Spleen (tissue), 11 donors: ENCODE results near the gene OSTF1. TPM values are rescaled to one million over a fixed set of nuclear protein-coding genes. Genes with fewer than 3 reads are reported as not detected.
A peak's percentile ranks its signal among the peaks of the same experiment; 100 is the strongest.

Source experiments
- DNase-seq: peaks from one replicate; pipeline ENCODE4 v3.0.0-alpha.2; 2020
- H3K27ac ChIP-seq, 8 donors: fragments of 200-600 bp; sonication (generic) in 7 of 8; 1 replicate in 4 of 8; 2 replicates in 4 of 8; pipeline versions ENCODE4 v1.5.0 to v1.8.0; 2016 to 2021; ENCODE audit warnings: inconsistent platforms in 4 of 8, mild to moderate bottlenecking in 4 of 8, moderate library complexity in 1 of 8
- H3K27me3 ChIP-seq, 7 donors: fragments of 200-600 bp; sonication (generic) in 6 of 7; replicated peaks in 1 of 7; 1 replicate in 4 of 7; 2 replicates in 3 of 7; pipeline versions ENCODE4 v1.5.0 to v1.8.0; 2016 to 2021; ENCODE audit warnings: inconsistent platforms in 3 of 7, mild to moderate bottlenecking in 1 of 7
- H3K36me3 ChIP-seq, 6 donors: fragments of 200-600 bp; sonication (generic) in 5 of 6; 1 replicate in 4 of 6; 2 replicates in 2 of 6; pipeline versions ENCODE4 v1.5.0 to v1.8.0; 2016 to 2021; ENCODE audit warnings: inconsistent platforms in 2 of 6
- H3K4me1 ChIP-seq, 6 donors: fragments of 200-600 bp; sonication (generic) in 5 of 6; 1 replicate in 3 of 6; 2 replicates in 3 of 6; pipeline versions ENCODE4 v1.5.0 to v1.8.0; 2016 to 2021; ENCODE audit warnings: inconsistent platforms in 3 of 6
- H3K4me3 ChIP-seq, 8 donors: fragments of 200-600 bp; sonication (generic) in 7 of 8; 1 replicate in 4 of 8; 2 replicates in 4 of 8; pipeline versions ENCODE4 v1.5.0 to v1.8.0; 2016 to 2021; ENCODE audit warnings: inconsistent platforms in 4 of 8, mild to moderate bottlenecking in 4 of 8, moderate library complexity in 2 of 8
- H3K9me3 ChIP-seq, 8 donors: fragments of 200-600 bp; sonication (generic) in 7 of 8; 1 replicate in 4 of 8; 2 replicates in 4 of 8; pipeline versions ENCODE4 v1.5.0 to v1.8.0; 2016 to 2021; ENCODE audit warnings: inconsistent platforms in 4 of 8
- CTCF ChIP-seq, 11 experiments: fragments of 200-600 bp in 7 of 11; fragments of 450-650 bp in 4 of 11; sonication (generic) in 4 of 11; IDR thresholded peaks in 8 of 11; conservative IDR thresholded peaks in 3 of 11; 1 replicate in 7 of 11; 2 replicates in 4 of 11; pipeline versions ENCODE4 v1.4.0 to v1.8.0; 2016 to 2021; ENCODE audit warnings: antibody characterized with exemption in 11 of 11, inconsistent platforms in 4 of 11, mild to moderate bottlenecking in 1 of 11
- POLR2A ChIP-seq, 3 donors: fragments of 450-650 bp; IDR thresholded peaks; one replicate each; pipeline ENCODE4 v1.5.1; 2017; ENCODE audit warnings: antibody characterized with exemption in 3 of 3, mild to moderate bottlenecking in 1 of 3
- POLR2AphosphoS5 ChIP-seq, 3 donors: sonication (generic); formaldehyde crosslinking; IDR thresholded peaks; one replicate each; pipeline ENCODE4 v1.5.1; 2017; ENCODE audit warnings: antibody characterized with exemption in 3 of 3
- WGBS, 5 donors: extraction: QIAGEN DNeasy Blood & Tissue Kit in 3 of 5; methylation state at CpG; one replicate each; pipeline versions ENCODE4 v1.1.5 to v1.1.7; 2013 to 2018; 5-methylcytosine and 5-hydroxymethylcytosine counted together
- intact Hi-C: fragments of 100-400 bp; cut with DNase I; formaldehyde crosslinking; loops from one replicate; pipeline ENCODE4 v1.15.0; 2023; ENCODE audit warnings: low total_unique reads
- polyA plus RNA-seq, 3 donors: library from polyadenylated mRNA; stranded (reverse); fragments of 200-250 nt; gene quantifications; one replicate each; pipeline ENCODE4 v1.2.1, GENCODE V29; 2013
- total RNA-seq, 7 donors: library from RNA; depleted of rRNA in 3 of 7; stranded (reverse); fragments of >200 nt in 3 of 7; fragmentation: NEBNext Ultra II Directional in 4 of 7; extraction: Animal tissue kit (Norgen Biotek cat#: 25700) in 4 of 7; gene quantifications; one replicate each; pipeline versions ENCODE4 v1.1.0 to v1.2.1, GENCODE V29; 2016 to 2021
- donor health status: healthy with polysubstance abuse.
- donor health status: DM: no; HTN: no; CAD: no; lungs with moderate emphysema.
- donor health status: DM: no; HTN: no; CAD: no.
- donor health status: Bipolar disorder and iron deficiency.
- donor health status: healthy.
- donor health status: DM: no; HTN: no; CAD: no.
- donor health status: DM: yes; HTN: yes; CAD: no.

Gene OSTF1
- total and polyA plus RNA-seq, 10 donors, result 58.4 to 123 (median 100) TPM

- TF ChIP-seq CTCF (IDR thresholded peaks at IDR 0.05 in 8 of 11, conservative IDR thresholded peaks at IDR 0.05 in 3 of 11) (no peak), POLR2AphosphoS5 (IDR thresholded peaks at IDR 0.05) (no peak), POLR2A (IDR thresholded peaks at IDR 0.05) (no peak)
- intact Hi-C loops, result no loop called here
- no peak overlapping the region for H3K27ac ChIP-seq
- no peaks in the 10 kb centered on the region for H3K27me3 ChIP-seq
- H3K4me3 ChIP-seq, result no peak overlapping the region
- H3K4me1 ChIP-seq, result no peaks in the 10 kb centered on the region
- peaks cover 0 to 81% (median 7%) of the 10 kb centered on the region in 6 donors for H3K36me3 ChIP-seq
- peaks cover 0 to 29% (median 18%) of the 10 kb centered on the region in 8 donors for H3K9me3 ChIP-seq
- no peak for DNase-seq
These were observed 76.3 kb downstream of the OSTF1 start for GRCh38 chr9:75164573-75164972.

- intact Hi-C loops, result no loop called here
- Histone ChIP-seq H3K36me3 (peaks cover 0 to 94% (median 19%) of the 10 kb centered on the region in 6 donors), H3K4me1 (no peaks in the 10 kb centered on the region), H3K27ac (peak overlapping the region in 1 of 8 donors; percentile 26), H3K27me3 (no peaks in the 10 kb centered on the region), H3K9me3 (peaks cover 0 to 29% (median 18%) of the 10 kb centered on the region in 8 donors), H3K4me3 (no peak overlapping the region)
- no peak for DNase-seq
- WGBS, 5 donors, result 65 to 94% (median 81%) methylated on average over 1 of the region's 1 CpG
- TF ChIP-seq POLR2A (IDR thresholded peaks at IDR 0.05) (no peak), POLR2AphosphoS5 (IDR thresholded peaks at IDR 0.05) (no peak), CTCF (IDR thresholded peaks at IDR 0.05 in 8 of 11, conservative IDR thresholded peaks at IDR 0.05 in 3 of 11) (no peak)
These were observed 79.0 kb downstream of the OSTF1 start for GRCh38 chr9:75167281-75167680.

- TF ChIP-seq POLR2AphosphoS5 (IDR thresholded peaks at IDR 0.05), result no peak
- TF ChIP-seq CTCF (IDR thresholded peaks at IDR 0.05 in 8 of 11, conservative IDR thresholded peaks at IDR 0.05 in 3 of 11), result no peak
- no peak for TF ChIP-seq POLR2A (IDR thresholded peaks at IDR 0.05)
- Histone ChIP-seq H3K27me3 (no peaks in the 10 kb centered on the region), H3K9me3 (peaks cover 0 to 22% (median 16%) of the 10 kb centered on the region in 8 donors), H3K4me3 (no peak overlapping the region), H3K4me1 (no peaks in the 10 kb centered on the region), H3K36me3 (peaks cover 0 to 96% (median 19%) of the 10 kb centered on the region in 6 donors), H3K27ac (peak overlapping the region in 2 of 8 donors; percentile 21 to 26)
- no peak for DNase-seq
- WGBS, 5 donors, result 69 to 91% (median 83%) methylated on average over 2 of the region's 2 CpGs
- intact Hi-C loops, result no loop called here
These were observed 80.2 kb downstream of the OSTF1 start for GRCh38 chr9:75168270-75169178.

- no peak for TF ChIP-seq CTCF (IDR thresholded peaks at IDR 0.05 in 8 of 11, conservative IDR thresholded peaks at IDR 0.05 in 3 of 11)
- no peak for TF ChIP-seq POLR2A (IDR thresholded peaks at IDR 0.05)
- TF ChIP-seq POLR2AphosphoS5 (IDR thresholded peaks at IDR 0.05), result no peak
- intact Hi-C loops, result no loop called here
- Histone ChIP-seq H3K27me3 (no peaks in the 10 kb centered on the region), H3K4me3 (no peak overlapping the region), H3K27ac (no peak overlapping the region), H3K4me1 (no peaks in the 10 kb centered on the region), H3K9me3 (peaks cover 0 to 20% (median 13%) of the 10 kb centered on the region in 8 donors), H3K36me3 (peaks cover 0 to 95% (median 19%) of the 10 kb centered on the region in 6 donors)
- WGBS, 5 donors, result 58 to 90% (median 70%) methylated on average over 4 of the region's 4 CpGs
- DNase-seq, result no peak
These were observed 81.3 kb downstream of the OSTF1 start for GRCh38 chr9:75169623-75170022.
